Measurements from ENCODE around the gene HOXB8. TPM values are rescaled to one million over a fixed set of nuclear protein-coding genes. Genes with fewer than 3 reads are reported as not detected.

Gene HOXB8
- polyA plus RNA-seq (2012; ENCODE audit: insufficient read depth, insufficient read length) = not detected

- DNase-seq (ENCODE audit: low read depth, low spot score) = no peak
Observed at GRCh38 chr17:48615047-48615962, at the start of gene HOXB8. Gene HOXB8 (minus strand): TSS chr17:48615292. CDS start chr17:48614704, 588 bp downstream.

GRCh38 chr17:48663134-48663924 is 48.2 kb upstream of the HOXB8 start:
- no peak overlapping the region for H3K4me3 ChIP-seq (ENCODE audit: low read length)
- DNase-seq (ENCODE audit: low read depth, low spot score) = no peak

More at GRCh38 chr17:48615047-48615962, at the start of gene HOXB8:
- no peak within 1 kb of the TSS for H3K4me3 ChIP-seq (ENCODE audit: low read length)

- no peak for DNase-seq (ENCODE audit: low read depth, low spot score)
- H3K4me3 ChIP-seq (ENCODE audit: low read length) = no peak overlapping the region
Observed at GRCh38 chr17:48655913-48656312, 40.8 kb upstream of the HOXB8 start.

- no peak overlapping the region for H3K4me3 ChIP-seq (ENCODE audit: low read length)
- DNase-seq (ENCODE audit: low read depth, low spot score) = no peak
Observed at GRCh38 chr17:48649741-48650140, 34.6 kb upstream of the HOXB8 start.

GRCh38 chr17:48647963-48648245 is 32.8 kb upstream of the HOXB8 start:
- DNase-seq (ENCODE audit: low read depth, low spot score) = no peak

GRCh38 chr17:48647103-48647962 is 32.2 kb upstream of the HOXB8 start:
- no peak for DNase-seq (ENCODE audit: low read depth, low spot score)
- H3K4me3 ChIP-seq (ENCODE audit: low read length) = no peak overlapping the region

More at GRCh38 chr17:48647963-48648245, 32.8 kb upstream of the HOXB8 start:
- no peak overlapping the region for H3K4me3 ChIP-seq (ENCODE audit: low read length)

- H3K4me3 ChIP-seq (ENCODE audit: low read length) = no peak overlapping the region
- DNase-seq (ENCODE audit: low read depth, low spot score) = no peak
Observed at GRCh38 chr17:48646183-48647102, 31.4 kb upstream of the HOXB8 start.

- no peak for DNase-seq (ENCODE audit: low read depth, low spot score)
- no peak overlapping the region for H3K4me3 ChIP-seq (ENCODE audit: low read length)
Observed at GRCh38 chr17:48645639-48646182, 30.6 kb upstream of the HOXB8 start.

GRCh38 chr17:48644910-48645557 is 29.9 kb upstream of the HOXB8 start:
- no peak for DNase-seq (ENCODE audit: low read depth, low spot score)
- H3K4me3 ChIP-seq (ENCODE audit: low read length) = no peak overlapping the region

- H3K4me3 ChIP-seq (ENCODE audit: low read length) = no peak overlapping the region
- no peak for DNase-seq (ENCODE audit: low read depth, low spot score)
Observed at GRCh38 chr17:48644159-48644558, 29.1 kb upstream of the HOXB8 start.

GRCh38 chr17:48643697-48644012 is 28.6 kb upstream of the HOXB8 start:
- DNase-seq (ENCODE audit: low read depth, low spot score) = no peak
- H3K4me3 ChIP-seq (ENCODE audit: low read length) = no peak overlapping the region

- DNase-seq (ENCODE audit: low read depth, low spot score) = no peak
- H3K4me3 ChIP-seq (ENCODE audit: low read length) = no peak overlapping the region
Observed at GRCh38 chr17:48642843-48643696, 28.0 kb upstream of the HOXB8 start.

GRCh38 chr17:48642059-48642842 is 27.2 kb upstream of the HOXB8 start:
- no peak for DNase-seq (ENCODE audit: low read depth, low spot score)

GRCh38 chr17:48641541-48642058 is 26.5 kb upstream of the HOXB8 start:
- no peak overlapping the region for H3K4me3 ChIP-seq (ENCODE audit: low read length)
- no peak for DNase-seq (ENCODE audit: low read depth, low spot score)

More at GRCh38 chr17:48642059-48642842, 27.2 kb upstream of the HOXB8 start:
- H3K4me3 ChIP-seq (ENCODE audit: low read length) = no peak overlapping the region

GRCh38 chr17:48640858-48641180 is 25.7 kb upstream of the HOXB8 start:
- no peak for DNase-seq (ENCODE audit: low read depth, low spot score)
- no peak overlapping the region for H3K4me3 ChIP-seq (ENCODE audit: low read length)

All from Jurkat, Clone E6-1 (cell line).